ENCODE results near the gene ATL2.
"Not testable (repeated sequence)": the region's sequence is repeated elsewhere in the genome, so short reads cannot be mapped to it uniquely, and the experiment has no call there.

ATL2 gene

GRCh38 chr2:38323623-38324022, 53.5 kb downstream of the ATL2 start:
- Histone ChIP-seq H3K4me3 (ENCODE audit: severe bottlenecking) (no peak overlapping the region), H3K27me3 (ENCODE audit: insufficient read depth, poor library complexity, severe bottlenecking) (no peaks in the 10 kb centered on the region), H3K36me3 (ENCODE audit: low read depth) (peaks cover 16% of the 10 kb centered on the region), H3K4me1 (ENCODE audit: insufficient read depth, poor library complexity, severe bottlenecking) (no peaks in the 10 kb centered on the region), H3K27ac (ENCODE audit: poor library complexity, severe bottlenecking) (no peak overlapping the region), H3K9me3 (ENCODE audit: severe bottlenecking) (no peaks in the 10 kb centered on the region)
- no peak for TF ChIP-seq CTCF (IDR thresholded peaks at IDR 0.05; ENCODE audit: poor library complexity, severe bottlenecking)
- DNase-seq (ENCODE audit: low spot score): no peak
- ATAC-seq (ENCODE audit: low read depth): no peak

- H3K36me3 ChIP-seq (ENCODE audit: low read depth): peaks cover 20% of the 10 kb centered on the region
- no peaks in the 10 kb centered on the region for H3K4me1 ChIP-seq (ENCODE audit: insufficient read depth, poor library complexity, severe bottlenecking)
- no peak overlapping the region for H3K4me3 ChIP-seq (ENCODE audit: severe bottlenecking)
- no peak overlapping the region for H3K27ac ChIP-seq (ENCODE audit: poor library complexity, severe bottlenecking)
- ATAC-seq (ENCODE audit: low read depth) (no peak), DNase-seq (ENCODE audit: low spot score) (no peak)
- H3K27me3 ChIP-seq (ENCODE audit: insufficient read depth, poor library complexity, severe bottlenecking): no peaks in the 10 kb centered on the region
- TF ChIP-seq CTCF (IDR thresholded peaks at IDR 0.05; ENCODE audit: poor library complexity, severe bottlenecking): no peak
- no peaks in the 10 kb centered on the region for H3K9me3 ChIP-seq (ENCODE audit: severe bottlenecking)
These were observed 54.7 kb downstream of the ATL2 start for GRCh38 chr2:38322224-38322914.

GRCh38 chr2:38319240-38319639, 57.8 kb downstream of the ATL2 start:
- peaks cover 45% of the 10 kb centered on the region for H3K36me3 ChIP-seq (ENCODE audit: low read depth)
- not testable (repeated sequence) for ATAC-seq (ENCODE audit: low read depth); H3K4me3 ChIP-seq (ENCODE audit: severe bottlenecking)

GRCh38 chr2:38317725-38318124, 59.3 kb downstream of the ATL2 start:
- no peak overlapping the region for H3K27ac ChIP-seq (ENCODE audit: poor library complexity, severe bottlenecking)
- H3K36me3 ChIP-seq (ENCODE audit: low read depth): peaks cover 61% of the 10 kb centered on the region
- no peaks in the 10 kb centered on the region for H3K9me3 ChIP-seq (ENCODE audit: severe bottlenecking)
- ATAC-seq (ENCODE audit: low read depth): no peak
- no peak overlapping the region for H3K4me3 ChIP-seq (ENCODE audit: severe bottlenecking)
- H3K4me1 ChIP-seq (ENCODE audit: insufficient read depth, poor library complexity, severe bottlenecking): no peaks in the 10 kb centered on the region
- no peaks in the 10 kb centered on the region for H3K27me3 ChIP-seq (ENCODE audit: insufficient read depth, poor library complexity, severe bottlenecking)
- no peak for TF ChIP-seq CTCF (IDR thresholded peaks at IDR 0.05; ENCODE audit: poor library complexity, severe bottlenecking)
- no peak for DNase-seq (ENCODE audit: low spot score)

More at GRCh38 chr2:38319240-38319639, 57.8 kb downstream of the ATL2 start:
- not testable (repeated sequence) for H3K4me1 ChIP-seq (ENCODE audit: insufficient read depth, poor library complexity, severe bottlenecking); H3K27ac ChIP-seq (ENCODE audit: poor library complexity, severe bottlenecking); DNase-seq (ENCODE audit: low spot score); H3K27me3 ChIP-seq (ENCODE audit: insufficient read depth, poor library complexity, severe bottlenecking); H3K9me3 ChIP-seq (ENCODE audit: severe bottlenecking)

GRCh38 chr2:38315707-38316333, 61.3 kb downstream of the ATL2 start:
- no peak for DNase-seq (ENCODE audit: low spot score)
- H3K27me3 ChIP-seq (ENCODE audit: insufficient read depth, poor library complexity, severe bottlenecking): no peaks in the 10 kb centered on the region
- TF ChIP-seq CTCF (IDR thresholded peaks at IDR 0.05; ENCODE audit: poor library complexity, severe bottlenecking): peak; percentile 86
- no peak overlapping the region for H3K27ac ChIP-seq (ENCODE audit: poor library complexity, severe bottlenecking)
- peaks cover 73% of the 10 kb centered on the region for H3K36me3 ChIP-seq (ENCODE audit: low read depth)
- no peaks in the 10 kb centered on the region for H3K4me1 ChIP-seq (ENCODE audit: insufficient read depth, poor library complexity, severe bottlenecking)
- no peaks in the 10 kb centered on the region for H3K9me3 ChIP-seq (ENCODE audit: severe bottlenecking)
- ATAC-seq (ENCODE audit: low read depth): peak; percentile 54; the same call in 2 of the 3 replicates
- H3K4me3 ChIP-seq (ENCODE audit: severe bottlenecking): no peak overlapping the region
